Body of pancreas (tissue), 4 donors: ENCODE data around the gene SPZ1.

Experiments used
- CTCF ChIP-seq, 7 experiments: fragments of 450-650 bp in 4 of 7; fragments of 200-600 bp in 3 of 7; sonication (generic) in 3 of 7; IDR thresholded peaks; one replicate each; pipeline ENCODE4 v1.5.1; 2016 to 2019; ENCODE audit warnings: antibody characterized with exemption in 7 of 7
- POLR2A ChIP-seq, 3 donors: fragments of 450-650 bp; IDR thresholded peaks; one replicate each; pipeline ENCODE4 v1.6.1; 2016; ENCODE audit warnings: antibody characterized with exemption in 3 of 3, mild to moderate bottlenecking in 2 of 3

- no peak for TF ChIP-seq POLR2A (IDR thresholded peaks at IDR 0.05)
- TF ChIP-seq CTCF (IDR thresholded peaks at IDR 0.05) = no peak
Measured at GRCh38 chr5:80289320-80289719, 30.5 kb upstream of the SPZ1 start.
